ENCODE measurements around the gene TUBB4B. TPM values are rescaled to one million over a fixed set of nuclear protein-coding genes. Genes with fewer than 3 reads are reported as not detected.

The TUBB4B gene
- total RNA-seq, 2 experiments from 2014 or later = 193 to 196 TPM

Other genes with a start within 250 kb of the TUBB4B start
- 10 to 100 TPM; 75.9 to 76.8 TPM for gene PAXX, start 248.9 kb upstream of the TUBB4B start, total RNA-seq
- not detected for gene CLIC3, start 244.7 kb upstream of the TUBB4B start, total RNA-seq
- gene ABCA2, start 213.1 kb upstream of the TUBB4B start, total RNA-seq = 1 to 10 TPM; 4.1 to 4.7 TPM
- gene FUT7, start 209.2 kb upstream of the TUBB4B start, total RNA-seq = not detected
- gene NPDC1, start 195.1 kb upstream of the TUBB4B start, total RNA-seq = 10 to 100 TPM; 14.2 to 15.9 TPM
- not detected for gene ENTPD2, start 187.2 kb upstream of the TUBB4B start, total RNA-seq
- 1 to 10 TPM; 3.8 to 3.9 TPM for gene SAPCD2, start 170.7 kb upstream of the TUBB4B start, total RNA-seq
- gene UAP1L1, start 163.8 kb upstream of the TUBB4B start, total RNA-seq = 1 to 10 TPM; 2.6 to 3.4 TPM
- 10 to 100 TPM; 18.7 to 18.9 TPM for gene MAN1B1, start 154.3 kb upstream of the TUBB4B start, total RNA-seq
- gene DPP7, start 126.6 kb upstream of the TUBB4B start, total RNA-seq = 100 to 1,000 TPM; 162 to 167 TPM
- under 1 TPM in 1 of 2 experiments, not detected in 1; 0.35 TPM for gene GRIN1, start 102.1 kb upstream of the TUBB4B start, total RNA-seq
- not detected for gene LRRC26, start 71.2 kb upstream of the TUBB4B start, total RNA-seq
- not detected for gene TMEM210, start 69.2 kb upstream of the TUBB4B start, total RNA-seq
- 10 to 100 TPM; 34.8 to 36.6 TPM for gene ANAPC2, start 52.7 kb upstream of the TUBB4B start, total RNA-seq
- gene SSNA1, start 52.6 kb upstream of the TUBB4B start, total RNA-seq = 10 to 100 TPM; 48.2 to 49.9 TPM
- 1 to 10 TPM; 2.1 to 2.6 TPM for gene TPRN, start 40.5 kb upstream of the TUBB4B start, total RNA-seq
- gene TMEM203, start 35.6 kb upstream of the TUBB4B start, total RNA-seq = 10 to 100 TPM; 21.8 to 23.2 TPM
- gene NDOR1, start 35.6 kb upstream of the TUBB4B start, total RNA-seq = 10 to 100 TPM; 25.3 to 26.1 TPM
- gene RNF208, start 19.0 kb upstream of the TUBB4B start, total RNA-seq = 1 to 10 TPM; 4.9 to 5.0 TPM
- under 1 TPM; 0.17 to 0.26 TPM for gene CYSRT1, start 16.1 kb upstream of the TUBB4B start, total RNA-seq
- not detected for gene RNF224, start 13.8 kb upstream of the TUBB4B start, total RNA-seq
- not detected for gene SLC34A3, start 10.4 kb upstream of the TUBB4B start, total RNA-seq
- not detected for gene STPG3, start 10.0 kb downstream of the TUBB4B start, total RNA-seq
- 10 to 100 TPM; 47.0 to 47.1 TPM for gene NELFB, start 14.0 kb downstream of the TUBB4B start, total RNA-seq
- 1 to 10 TPM in 1 of 2 experiments, under 1 TPM in 1; 0.93 to 1.1 TPM for gene TOR4A, start 36.4 kb downstream of the TUBB4B start, total RNA-seq
- 1 to 10 TPM; 1.8 to 2.2 TPM for gene NRARP, start 61.0 kb downstream of the TUBB4B start, total RNA-seq
- gene EXD3, start 181.9 kb downstream of the TUBB4B start, total RNA-seq = 10 to 100 TPM; 11.2 to 12.7 TPM
- gene NOXA1, start 182.1 kb downstream of the TUBB4B start, total RNA-seq = 1 to 10 TPM; 1.0 to 1.2 TPM
- gene ENTPD8, start 200.1 kb downstream of the TUBB4B start, total RNA-seq = not detected
- 10 to 100 TPM; 33.2 to 35.7 TPM for gene NSMF, start 218.0 kb downstream of the TUBB4B start, total RNA-seq